Keratinocyte (primary cell): Measurements from ENCODE around the gene DNM1L.

Source experiments
- EZH2 ChIP-seq: IDR thresholded peaks from one replicate; pipeline ENCODE4 v1.6.1; 2012; ENCODE audit warnings: inconsistent platforms, mild to moderate bottlenecking, low read length, moderate library complexity
- TF ChIP-seq, protein P1 (sequence below), 3 experiments: IDR thresholded peaks in 1 of 3; conservative IDR thresholded peaks in 1 of 3; optimal IDR thresholded peaks in 1 of 3; 2 replicates in 2 of 3; 3 replicates in 1 of 3; pipeline versions ENCODE3 to v1.5.1; 2011; ENCODE audit warnings: low read length in 3 of 3, mild to moderate bottlenecking in 3 of 3, moderate library complexity in 2 of 3, control low read depth in 1 of 3, inconsistent platforms in 1 of 3; ENCODE audit not compliant: insufficient read depth in 2 of 3; ENCODE audit errors: extremely low read depth in 1 of 3

DNA sequence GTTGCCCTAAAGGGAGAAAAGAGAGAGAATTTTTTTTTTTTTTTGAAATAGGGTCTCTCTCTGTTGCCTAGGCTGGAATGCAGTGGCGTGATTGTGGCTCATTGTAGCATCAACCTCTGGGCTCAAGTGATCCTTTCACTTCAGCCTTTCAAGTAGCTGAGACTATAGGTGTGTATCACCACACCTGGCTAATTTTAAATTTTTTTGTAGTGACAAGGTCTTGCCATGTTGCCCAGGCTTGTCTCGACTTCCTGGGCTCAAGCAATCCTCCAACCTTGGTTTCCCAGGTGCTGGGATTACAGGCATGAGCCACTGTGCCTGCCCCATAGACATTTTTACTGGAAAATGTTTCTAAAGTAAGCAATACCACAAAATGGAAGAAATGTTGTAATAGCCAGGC lies 39.8 kb downstream of the DNM1L start:
- TF ChIP-seq, protein P1, sequence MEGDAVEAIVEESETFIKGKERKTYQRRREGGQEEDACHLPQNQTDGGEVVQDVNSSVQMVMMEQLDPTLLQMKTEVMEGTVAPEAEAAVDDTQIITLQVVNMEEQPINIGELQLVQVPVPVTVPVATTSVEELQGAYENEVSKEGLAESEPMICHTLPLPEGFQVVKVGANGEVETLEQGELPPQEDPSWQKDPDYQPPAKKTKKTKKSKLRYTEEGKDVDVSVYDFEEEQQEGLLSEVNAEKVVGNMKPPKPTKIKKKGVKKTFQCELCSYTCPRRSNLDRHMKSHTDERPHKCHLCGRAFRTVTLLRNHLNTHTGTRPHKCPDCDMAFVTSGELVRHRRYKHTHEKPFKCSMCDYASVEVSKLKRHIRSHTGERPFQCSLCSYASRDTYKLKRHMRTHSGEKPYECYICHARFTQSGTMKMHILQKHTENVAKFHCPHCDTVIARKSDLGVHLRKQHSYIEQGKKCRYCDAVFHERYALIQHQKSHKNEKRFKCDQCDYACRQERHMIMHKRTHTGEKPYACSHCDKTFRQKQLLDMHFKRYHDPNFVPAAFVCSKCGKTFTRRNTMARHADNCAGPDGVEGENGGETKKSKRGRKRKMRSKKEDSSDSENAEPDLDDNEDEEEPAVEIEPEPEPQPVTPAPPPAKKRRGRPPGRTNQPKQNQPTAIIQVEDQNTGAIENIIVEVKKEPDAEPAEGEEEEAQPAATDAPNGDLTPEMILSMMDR (optimal IDR thresholded peaks at IDR 0.05 in 1 of 3, IDR thresholded peaks at IDR 0.05 in 1 of 3, conservative IDR thresholded peaks at IDR 0.05 in 1 of 3; ENCODE audit: extremely low read depth in 1 of 3, insufficient read depth in 2 of 3, low read length in 3 of 3): no peak
- no peak for TF ChIP-seq EZH2
